Fibroblast of skin of back (primary cell): Measurements from ENCODE around the gene PTBP3.
"Not testable (repeated sequence)": the region's sequence is repeated elsewhere in the genome, so short reads cannot be mapped to it uniquely, and the experiment has no call there.

Experiments used
- DNase-seq: peaks from one replicate; pipeline ENCODE4 v3.0.0-alpha.2; 2013

The PTBP3 gene

GRCh38 chr9:112200711-112201110, 132.7 kb downstream of the PTBP3 start:
- DNase-seq, result no peak

- no peak for DNase-seq
These were observed 134.8 kb downstream of the PTBP3 start for GRCh38 chr9:112198646-112199045.

- no peak for DNase-seq
These were observed 138.4 kb downstream of the PTBP3 start for GRCh38 chr9:112194969-112195431.

- DNase-seq, result no peak
These were observed 139.7 kb downstream of the PTBP3 start for GRCh38 chr9:112193572-112194288.

- not testable (repeated sequence) for DNase-seq
These were observed 143.1 kb downstream of the PTBP3 start for GRCh38 chr9:112190320-112190719.

GRCh38 chr9:112188884-112189283, 144.5 kb downstream of the PTBP3 start:
- no peak for DNase-seq

- no peak for DNase-seq
These were observed 146.0 kb downstream of the PTBP3 start for GRCh38 chr9:112187404-112187803.

GRCh38 chr9:112186695-112187094, 146.7 kb downstream of the PTBP3 start:
- no peak for DNase-seq

- DNase-seq, result no peak
These were observed 148.5 kb downstream of the PTBP3 start for GRCh38 chr9:112184946-112185345.

GRCh38 chr9:112184221-112184620, 149.2 kb downstream of the PTBP3 start:
- DNase-seq, result no peak

- DNase-seq, result peak; percentile 18
These were observed 153.0 kb downstream of the PTBP3 start for GRCh38 chr9:112180387-112180881.

- DNase-seq, result peak; percentile 19
These were observed 153.6 kb downstream of the PTBP3 start for GRCh38 chr9:112179816-112180215.

- DNase-seq, result no peak
These were observed 156.9 kb downstream of the PTBP3 start for GRCh38 chr9:112176524-112176923.

- DNase-seq, result no peak
These were observed 157.6 kb downstream of the PTBP3 start for GRCh38 chr9:112175796-112176315.

- peak; percentile 29 for DNase-seq
These were observed 158.2 kb downstream of the PTBP3 start, which contains the start of gene SUSD1 for GRCh38 chr9:112174965-112175795. TSS of gene SUSD1 (minus strand) at chr9:112175297. CDS start at chr9:112175235, 62 bp downstream.

- DNase-seq, result peak; percentile 76
These were observed 159.0 kb downstream of the PTBP3 start for GRCh38 chr9:112174222-112174964.

- no peak for DNase-seq
These were observed 159.8 kb downstream of the PTBP3 start for GRCh38 chr9:112173489-112174221.

GRCh38 chr9:112170968-112171367, 162.5 kb downstream of the PTBP3 start:
- DNase-seq, result no peak

- no peak for DNase-seq
These were observed 163.2 kb downstream of the PTBP3 start for GRCh38 chr9:112170235-112170634.

GRCh38 chr9:112169368-112169767, 164.1 kb downstream of the PTBP3 start:
- DNase-seq, result no peak

- DNase-seq, result no peak
These were observed 165.2 kb downstream of the PTBP3 start for GRCh38 chr9:112168197-112168596.
